ENCODE data around the gene GAS2L1.

The GAS2L1 gene

DNA sequence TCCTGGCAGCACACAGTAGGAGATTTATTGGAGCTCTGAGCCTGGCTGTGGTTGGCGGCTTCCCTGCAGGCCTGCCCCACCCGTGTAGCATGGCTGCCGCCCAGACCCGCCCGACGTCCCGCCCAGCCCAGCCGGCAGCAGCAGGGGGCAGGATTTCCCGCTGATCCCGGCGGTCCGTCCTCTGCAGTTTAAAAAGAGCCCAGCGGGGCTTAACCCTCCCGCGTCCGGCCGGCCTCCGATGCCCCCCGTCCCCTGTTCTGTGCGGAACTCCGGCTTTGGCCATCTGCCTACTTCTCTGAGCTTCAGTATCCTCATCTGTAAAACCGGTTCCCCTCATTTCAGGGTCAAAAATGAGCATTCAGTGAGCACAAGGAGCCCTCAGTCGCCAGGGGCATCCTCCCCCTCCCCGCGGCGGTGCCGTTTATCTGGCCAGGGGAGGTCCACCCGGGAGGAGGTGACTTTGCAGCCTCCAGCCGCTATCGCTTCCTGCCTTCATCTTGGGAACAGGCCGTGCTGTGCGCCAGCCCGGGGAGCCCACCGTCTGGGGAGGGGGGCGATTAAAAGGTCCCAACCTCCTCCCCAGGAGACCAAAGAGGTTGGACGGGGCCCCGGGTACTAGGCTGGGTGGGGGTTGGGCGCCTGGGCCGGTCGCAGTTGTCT, at the start of gene GAS2L1:
GAS2L1 (plus strand) TSS at position 476 of the 660 bp plus-strand sequence. CDS start 1,456 bp downstream, outside the sequence.
- DNase-seq (ENCODE audit: low read depth in 2 of 2) = no peak

DNA sequence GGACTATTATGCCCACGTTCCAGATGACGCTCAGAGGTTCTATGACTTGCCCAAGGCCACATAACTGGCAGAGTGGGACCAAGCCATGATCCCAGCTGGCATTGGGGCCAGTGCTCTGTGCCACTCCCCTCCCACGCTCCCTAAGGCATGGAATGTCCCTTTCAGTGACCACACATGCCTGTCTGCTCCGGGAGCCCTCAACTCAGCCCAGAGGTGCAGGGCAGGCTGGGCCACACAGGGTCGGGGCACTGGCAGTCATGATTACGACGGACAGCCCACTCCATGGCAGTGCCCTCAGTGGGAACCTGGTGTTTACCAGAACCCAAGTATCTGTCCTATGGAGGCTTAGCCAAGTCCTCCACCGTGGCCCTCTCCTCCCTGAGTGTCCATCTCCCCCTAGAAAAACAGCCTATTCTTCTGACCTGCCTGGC, 48.7 kb upstream of the GAS2L1 start:
- no peak for DNase-seq (ENCODE audit: low read depth in 2 of 2)

DNA sequence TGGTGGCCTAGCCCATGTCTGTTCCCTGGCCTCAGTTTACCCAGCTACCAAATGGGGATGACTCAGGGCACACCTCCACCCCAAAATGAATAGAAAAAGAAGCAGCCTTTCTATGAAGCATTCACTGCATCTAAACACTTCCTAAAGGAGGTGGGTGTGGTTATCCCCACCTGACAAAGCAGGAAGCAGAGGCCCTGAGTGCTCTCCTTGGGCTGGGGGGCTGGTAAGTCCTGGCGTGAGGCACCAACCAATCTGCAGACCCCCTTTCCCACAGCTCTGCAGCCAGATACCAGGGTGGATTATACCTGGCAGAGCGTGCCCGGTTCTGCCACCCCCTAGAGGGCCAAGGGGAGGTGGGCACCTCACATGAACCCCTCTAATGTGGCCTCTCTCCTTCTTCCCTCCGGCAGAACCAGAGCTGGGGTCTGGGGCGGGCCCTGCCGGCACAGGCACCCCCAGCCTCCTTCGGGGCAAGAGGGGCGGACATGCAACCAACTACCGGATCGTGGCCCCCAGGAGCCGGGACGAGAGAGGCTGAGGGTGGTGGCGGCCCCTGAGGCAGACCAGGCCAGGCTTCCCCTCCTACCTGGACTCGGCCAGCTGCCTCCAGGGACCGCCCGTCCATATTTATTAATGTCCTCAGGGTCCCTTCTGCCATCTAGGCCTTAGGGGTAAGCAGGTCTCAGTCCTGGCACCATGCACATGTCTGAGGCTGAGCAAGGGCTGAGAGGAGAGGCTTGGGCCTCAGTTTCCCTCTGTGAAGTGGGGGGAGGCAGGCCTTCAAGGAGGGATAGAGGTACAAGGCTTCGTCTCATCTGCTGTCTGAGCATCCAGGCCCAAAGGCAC, 47.8 kb upstream of the GAS2L1 start:
- no peak for DNase-seq (ENCODE audit: low read depth in 2 of 2)

DNA sequence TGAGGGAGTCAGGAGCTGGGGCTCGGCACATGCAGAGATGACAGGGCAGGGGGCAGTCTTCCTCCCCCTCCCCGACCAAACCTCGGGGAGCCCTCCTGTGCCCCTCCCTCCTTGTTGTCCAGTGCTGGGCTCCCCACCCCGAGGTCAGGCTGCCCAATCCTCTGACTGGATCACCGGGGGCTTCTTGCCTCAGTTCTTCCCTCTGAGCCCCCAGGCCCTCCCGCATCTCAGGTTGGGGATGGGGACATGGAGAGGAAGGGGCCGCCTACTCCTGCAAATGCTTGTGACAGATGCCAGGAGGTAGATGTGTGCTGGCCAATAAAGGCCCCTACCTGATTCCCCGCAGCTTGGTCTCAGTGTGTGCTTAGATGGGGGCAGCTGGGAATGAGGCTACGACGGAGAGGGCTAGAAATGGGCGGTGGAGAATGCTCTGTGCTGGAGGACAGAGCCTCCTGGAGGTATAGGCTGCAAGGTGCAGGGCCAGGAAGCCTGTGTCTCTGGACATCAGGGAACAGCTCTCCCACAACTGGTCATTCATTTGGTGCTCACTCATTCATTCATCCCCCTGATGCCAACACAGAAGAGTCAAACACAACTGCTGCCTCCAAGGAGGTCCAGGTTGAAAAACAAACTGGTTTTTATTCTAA, 47.1 kb upstream of the GAS2L1 start:
- DNase-seq (ENCODE audit: low read depth in 2 of 2) = no peak

DNA sequence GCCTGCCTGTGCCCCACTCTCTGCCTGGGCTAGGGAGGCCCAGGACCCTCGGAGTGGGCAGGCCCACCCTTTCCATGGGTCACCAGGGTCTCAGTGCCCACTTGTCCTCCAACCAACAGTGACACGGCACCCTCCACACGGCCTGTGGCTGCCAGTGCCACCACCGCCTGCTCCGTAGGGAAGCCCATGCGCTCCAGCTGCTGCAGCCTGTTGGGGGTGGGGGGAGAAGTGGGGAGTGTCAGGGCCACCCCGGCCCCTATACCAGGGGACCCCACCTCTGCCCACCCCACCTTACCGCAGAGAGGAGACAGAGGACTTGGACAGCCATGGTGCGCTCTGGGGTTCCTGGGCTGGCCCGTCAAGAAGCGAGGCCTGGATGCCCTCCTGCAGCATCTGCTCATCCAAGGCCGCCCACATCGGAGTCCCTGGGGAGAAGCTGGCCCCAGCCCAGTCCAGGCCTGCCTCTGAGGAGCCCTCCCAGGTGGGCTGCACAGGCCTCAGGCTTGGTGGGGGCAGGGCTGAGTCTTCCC, 46.4 kb upstream of the GAS2L1 start:
- no peak for DNase-seq (ENCODE audit: low read depth in 2 of 2)

DNA sequence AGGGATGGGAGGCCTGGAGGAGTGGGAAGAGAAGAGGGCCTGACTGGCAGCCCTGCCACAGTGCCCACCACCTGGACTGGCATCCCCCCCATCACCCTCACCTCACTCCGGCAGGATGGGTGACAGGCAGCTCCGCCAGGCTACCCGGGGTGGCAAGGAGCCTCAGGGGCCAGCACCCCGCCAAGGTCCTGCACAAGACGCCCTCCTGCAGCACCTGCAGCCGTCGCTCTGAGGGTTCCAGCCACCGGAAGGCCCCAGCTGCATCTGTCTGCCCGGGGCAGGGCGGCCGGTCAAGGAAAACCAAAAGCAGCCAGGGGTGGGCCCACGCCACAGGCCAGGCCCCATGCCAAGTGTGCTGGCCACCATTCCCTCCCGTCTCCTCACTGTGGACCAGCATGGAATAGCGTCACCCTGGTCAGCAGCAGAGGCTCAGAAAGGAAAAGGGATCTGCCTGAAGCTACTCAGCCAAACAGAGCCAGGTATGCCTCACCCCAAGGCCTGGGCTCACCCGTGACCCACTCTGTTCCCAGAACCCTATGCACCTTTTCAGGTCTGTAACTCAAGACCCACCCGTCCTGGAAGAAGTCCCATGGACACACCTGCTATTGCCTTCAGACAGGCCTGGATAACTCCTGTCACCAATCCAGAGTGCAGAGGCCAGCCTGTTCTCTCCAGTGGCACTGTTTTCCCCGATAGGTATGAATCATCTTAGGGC, 45.7 kb upstream of the GAS2L1 start:
- no peak for DNase-seq (ENCODE audit: low read depth in 2 of 2)

- DNase-seq (ENCODE audit: low read depth in 2 of 2) = no peak
Observed at GRCh38 chr22:29263791-29264276, 42.6 kb upstream of the GAS2L1 start.

DNA sequence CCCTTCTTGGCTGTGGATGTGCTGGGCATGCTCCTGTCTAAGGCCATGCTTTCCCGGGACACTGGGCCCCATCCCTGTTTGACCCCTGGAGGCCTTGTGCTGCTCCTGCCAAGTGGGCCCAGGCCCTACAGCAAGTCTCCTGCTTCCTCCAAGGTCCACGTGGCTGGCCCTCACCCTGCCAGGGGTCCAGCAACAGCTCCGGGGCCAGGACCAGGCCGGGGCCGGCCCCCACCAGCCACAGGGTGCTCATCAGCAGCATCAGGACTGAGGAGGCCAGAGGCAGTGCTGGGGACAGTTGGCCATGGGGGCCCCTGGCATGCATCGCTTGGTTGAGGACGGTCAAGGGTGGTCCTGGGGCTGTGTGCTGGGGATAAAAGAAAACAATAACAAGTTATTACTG, 41.1 kb upstream of the GAS2L1 start:
- DNase-seq (ENCODE audit: low read depth in 2 of 2) = no peak

DNA sequence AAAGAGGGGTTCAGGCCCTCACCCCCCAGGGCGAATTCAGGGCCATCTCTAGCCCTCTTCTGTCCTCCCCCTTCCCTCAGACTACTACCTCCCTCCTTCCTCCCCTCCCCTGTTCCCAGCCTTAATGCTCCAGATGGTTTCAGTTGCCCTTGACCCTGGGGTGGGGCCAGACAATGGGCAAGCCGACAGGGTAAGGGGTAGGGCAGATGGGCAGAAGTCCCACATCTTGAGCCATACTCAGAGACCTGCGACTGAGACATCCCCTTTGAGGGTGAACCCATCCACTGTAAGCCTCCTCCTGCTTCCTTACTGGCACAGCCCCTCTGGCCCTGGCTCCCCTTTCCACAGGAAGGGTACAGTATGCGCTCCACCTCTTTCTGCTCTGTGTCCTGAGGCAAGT, 40.5 kb upstream of the GAS2L1 start:
- no peak for DNase-seq (ENCODE audit: low read depth in 2 of 2)

DNA sequence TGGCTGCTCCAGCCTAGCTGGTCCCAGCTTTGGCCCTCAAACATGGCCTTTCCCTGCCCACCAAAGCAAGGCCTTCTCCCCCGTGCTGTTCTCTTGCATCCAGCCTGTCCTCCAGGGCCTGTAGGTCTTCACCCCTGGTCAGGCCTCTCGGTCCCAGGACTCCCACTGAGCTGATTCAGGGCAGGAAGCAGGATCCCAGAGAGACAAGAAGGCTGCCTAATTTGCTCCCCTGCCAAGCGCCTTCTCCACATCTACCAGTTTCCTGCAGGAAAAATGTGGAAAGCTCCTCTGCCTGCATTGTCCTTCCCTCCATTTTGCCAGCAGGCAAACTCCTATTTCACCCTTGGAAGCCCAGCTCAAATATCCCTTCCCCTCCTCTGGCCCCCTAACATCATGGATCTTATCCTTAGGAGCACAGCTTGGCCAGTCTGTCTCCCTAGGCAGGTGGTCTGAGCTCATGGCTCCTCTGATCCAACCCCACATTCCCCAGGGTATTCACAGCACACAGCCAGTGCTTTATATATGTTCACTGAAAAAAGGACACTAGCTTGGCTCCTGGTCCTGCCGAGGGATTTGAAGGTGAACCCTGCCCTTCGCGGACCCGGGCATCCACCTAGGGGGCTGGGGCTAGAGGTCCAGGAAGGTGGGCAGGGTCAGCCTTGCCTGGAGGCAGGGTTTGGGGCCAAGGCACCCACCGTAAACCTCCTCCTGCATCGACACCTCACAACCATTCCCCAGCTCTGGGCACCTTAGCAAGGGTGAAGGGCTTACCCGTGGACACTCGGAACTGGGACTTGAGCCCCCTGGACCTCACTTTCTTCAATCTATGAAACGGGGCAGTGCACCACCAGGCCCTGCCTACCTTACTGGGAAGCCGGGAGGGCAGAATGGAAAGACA, 39.6 kb upstream of the GAS2L1 start:
- DNase-seq (ENCODE audit: low read depth in 2 of 2) = no peak

- no peak for DNase-seq (ENCODE audit: low read depth in 2 of 2)
Observed at GRCh38 chr22:29267462-29267857, 39.0 kb upstream of the GAS2L1 start.

DNA sequence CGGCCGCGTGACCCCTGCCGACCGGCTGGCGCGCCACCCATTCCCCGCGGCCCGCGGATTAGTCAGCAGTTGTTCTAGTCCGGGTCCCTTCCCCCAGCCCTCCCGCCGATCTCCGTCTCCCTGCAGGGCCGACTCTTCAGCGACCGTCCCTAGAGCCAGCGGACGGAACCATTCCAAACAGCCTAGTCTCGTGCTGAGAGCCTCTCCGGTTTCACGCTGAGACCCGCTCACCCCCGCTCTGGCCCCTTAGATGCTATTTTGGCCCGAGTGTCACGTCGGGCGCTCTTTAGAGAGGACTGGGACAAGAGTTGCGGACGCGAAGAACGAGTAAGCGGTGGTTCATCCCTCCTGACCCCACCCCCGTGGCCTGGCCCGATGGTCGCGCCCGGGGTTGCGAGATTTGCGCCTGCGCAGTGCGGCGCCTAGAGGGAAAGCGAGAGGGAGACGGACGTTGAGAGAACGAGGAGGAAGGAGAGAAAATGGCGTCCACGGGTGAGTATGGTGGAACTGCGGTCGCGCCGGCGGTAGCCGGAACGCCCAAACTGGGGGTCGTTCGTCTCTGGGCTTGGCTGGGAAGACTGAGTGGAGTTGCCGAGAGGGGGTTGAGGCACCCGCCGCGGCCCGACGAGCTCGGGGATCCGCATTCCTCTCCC, 38.5 kb upstream of the GAS2L1 start, which contains the start of the genes EWSR1 and RHBDD3:
EWSR1 (plus strand) TSS at position 411 of the 653 bp plus-strand sequence; CDS start at position 480, 69 bp downstream.
RHBDD3 (minus strand) TSS at position 124 of the 653 bp plus-strand sequence. CDS start 2,355 bp downstream, outside the sequence.
- peak; percentile 90 to 96 for DNase-seq (ENCODE audit: low read depth in 2 of 2)

DNA sequence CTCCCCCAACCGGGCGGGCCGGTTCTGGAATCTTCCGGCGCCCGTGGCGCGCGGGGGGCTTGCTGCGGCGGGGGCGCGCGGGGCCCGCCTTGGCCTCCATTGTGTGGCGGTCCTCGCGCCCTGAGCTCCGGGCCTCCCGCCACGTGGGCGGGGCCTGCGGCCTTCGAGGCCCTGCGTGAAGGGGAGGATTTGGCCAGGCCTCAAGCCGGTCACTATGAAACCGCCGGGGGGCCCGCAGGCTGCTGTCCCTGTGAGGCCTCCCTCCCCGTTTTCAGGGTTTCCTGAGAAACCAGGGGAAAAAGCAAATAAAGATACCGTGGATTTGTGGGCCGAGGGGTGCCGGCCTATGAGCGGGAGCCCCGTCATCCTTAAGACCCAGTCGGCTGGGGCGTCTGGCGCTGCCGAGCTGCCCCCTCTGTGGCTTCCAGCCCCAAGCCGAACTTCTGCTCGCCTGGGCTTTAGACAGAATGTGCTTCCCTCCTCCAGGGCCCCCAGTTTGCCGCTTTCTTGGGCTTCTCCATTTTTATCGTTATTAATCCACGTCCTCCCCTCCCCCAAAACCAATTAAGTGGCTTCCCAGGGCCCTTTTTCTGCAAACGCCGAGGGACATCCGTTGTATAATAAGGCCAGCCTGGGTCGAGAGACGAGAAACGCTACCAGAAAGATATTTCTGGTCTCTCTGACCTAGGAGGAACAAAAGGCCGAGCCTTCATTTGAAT, 37.8 kb upstream of the GAS2L1 start:
- DNase-seq (ENCODE audit: low read depth in 2 of 2) = no peak

DNA sequence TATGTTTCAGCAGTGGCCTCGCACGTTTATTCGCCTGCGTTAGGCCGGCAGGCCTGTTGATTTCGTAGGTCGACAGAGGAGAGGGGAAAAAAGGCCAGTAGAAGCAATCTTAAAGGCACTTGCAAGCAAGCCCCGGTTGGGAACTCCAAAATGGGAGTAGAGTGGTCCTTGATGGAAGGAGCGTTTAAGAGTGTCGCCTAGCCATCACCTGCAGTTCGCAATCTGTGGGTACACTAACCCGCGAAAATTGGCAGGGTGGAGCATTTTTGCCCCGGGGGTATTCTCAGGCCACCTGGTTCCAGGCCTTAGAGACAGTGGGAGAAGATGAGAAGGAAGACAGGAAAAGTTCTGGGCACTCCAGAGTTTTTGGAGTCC, 37.2 kb upstream of the GAS2L1 start:
- no peak for DNase-seq (ENCODE audit: low read depth in 2 of 2)

GRCh38 chr22:29269731-29270474, 36.5 kb upstream of the GAS2L1 start:
- no peak for DNase-seq (ENCODE audit: low read depth in 2 of 2)

GRCh38 chr22:29270475-29271271, 35.8 kb upstream of the GAS2L1 start:
- DNase-seq (ENCODE audit: low read depth in 2 of 2) = no peak

GRCh38 chr22:29272624-29273023, 33.8 kb upstream of the GAS2L1 start:
- no peak for DNase-seq (ENCODE audit: low read depth in 2 of 2)

GRCh38 chr22:29275167-29275566, 31.3 kb upstream of the GAS2L1 start:
- DNase-seq (ENCODE audit: low read depth in 2 of 2) = no peak
